NCI-H82 treated with DMSO at 0.1 percent for 48 hours (cell line): ENCODE results near the gene HS3ST5.

Experiments used
- DNase-seq: peaks from one replicate; lab custom pipeline; 2025; ENCODE audit not compliant: unreplicated experiment; lab: John Stamatoyannopoulos, UW

HS3ST5 gene

DNA sequence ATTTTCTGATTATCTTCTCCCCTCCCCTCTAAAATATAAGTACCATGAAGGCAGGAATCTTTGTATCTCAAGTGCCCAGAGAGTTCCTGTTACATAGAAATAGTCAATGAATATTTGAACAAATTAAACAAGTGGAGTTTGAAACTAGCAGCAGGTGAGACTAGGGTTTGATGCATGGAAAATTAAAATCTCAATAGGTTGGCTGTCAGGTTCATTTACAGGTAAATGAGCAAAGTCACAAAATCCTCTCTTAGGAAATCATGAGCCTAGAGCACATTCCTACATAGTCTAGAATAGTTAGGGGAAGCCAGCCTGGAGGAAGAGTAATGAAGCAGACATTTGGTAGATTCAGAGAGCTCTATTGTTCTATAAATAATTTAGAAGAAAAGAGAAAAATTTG is 140.4 kb downstream of the HS3ST5 start:
- DNase-seq, result no peak

GRCh38 chr6:114200891-114201290 is 141.9 kb downstream of the HS3ST5 start:
- DNase-seq, result no peak

- no peak for DNase-seq
These were observed 147.0 kb downstream of the HS3ST5 start for GRCh38 chr6:114195631-114196403.

DNA sequence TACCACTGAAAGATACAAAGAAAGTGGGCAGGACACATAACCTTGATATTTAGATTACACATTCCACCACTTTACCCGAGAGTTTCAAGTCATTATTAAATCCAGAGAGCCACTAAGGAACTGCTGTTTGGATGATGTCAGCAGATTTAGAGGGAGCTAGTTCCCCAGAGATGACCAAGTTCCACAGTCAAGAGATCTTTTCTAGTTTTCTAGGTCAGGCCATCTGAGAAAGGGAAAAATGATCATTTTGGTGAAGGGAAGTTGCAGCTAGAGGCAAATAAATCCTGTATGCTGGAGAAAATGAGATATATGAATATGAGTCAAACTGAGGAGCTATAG is 147.8 kb downstream of the HS3ST5 start:
- DNase-seq, result no peak

- no peak for DNase-seq
These were observed 148.3 kb downstream of the HS3ST5 start for GRCh38 chr6:114194362-114195026.

DNA sequence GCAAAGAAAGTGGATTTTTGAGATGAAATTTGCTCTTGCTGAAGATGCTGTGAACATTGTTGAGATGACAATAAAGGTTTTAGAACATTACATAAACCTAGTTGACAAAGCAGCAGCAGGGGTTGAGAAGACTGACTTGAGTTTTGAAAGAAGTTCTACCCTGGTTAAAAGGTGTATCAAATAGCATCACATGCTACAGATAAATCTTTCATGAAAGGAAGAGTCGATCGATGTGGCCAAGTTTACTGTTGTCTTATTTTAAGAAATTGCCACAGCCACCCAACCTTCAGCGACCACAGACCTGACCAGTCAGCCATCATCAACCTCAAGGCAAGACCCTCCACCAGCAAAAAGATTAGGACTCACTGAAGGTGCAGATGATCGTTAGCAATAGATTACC is 155.3 kb downstream of the HS3ST5 start:
- DNase-seq, result no peak

DNA sequence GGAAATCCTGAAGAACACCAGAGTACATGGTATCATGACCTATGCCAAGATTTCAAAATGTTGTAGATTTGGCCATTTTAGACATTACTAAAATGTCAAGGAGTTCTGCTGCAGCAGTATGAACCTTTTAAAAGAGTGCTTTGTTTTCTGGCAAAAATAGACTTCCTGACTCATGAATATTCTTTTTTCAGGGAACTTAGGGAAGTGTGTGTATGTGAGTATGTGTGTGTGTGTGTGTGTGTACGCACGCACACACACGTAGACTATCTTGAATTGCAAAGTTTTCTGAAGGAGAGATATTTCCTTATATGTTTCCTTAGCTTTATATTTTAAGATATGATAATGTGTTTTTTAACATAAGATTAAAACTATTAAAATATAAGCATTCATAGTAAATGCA is 161.2 kb downstream of the HS3ST5 start:
- no peak for DNase-seq

GRCh38 chr6:114179411-114179810 is 163.4 kb downstream of the HS3ST5 start:
- DNase-seq, result no peak

GRCh38 chr6:114176726-114177125 is 166.1 kb downstream of the HS3ST5 start:
- DNase-seq, result no peak

- DNase-seq, result no peak
These were observed 170.1 kb downstream of the HS3ST5 start for GRCh38 chr6:114172576-114173260.

- DNase-seq, result no peak
These were observed 171.3 kb downstream of the HS3ST5 start for GRCh38 chr6:114171473-114171872.

- no peak for DNase-seq
These were observed 171.8 kb downstream of the HS3ST5 start for GRCh38 chr6:114170958-114171387.

DNA sequence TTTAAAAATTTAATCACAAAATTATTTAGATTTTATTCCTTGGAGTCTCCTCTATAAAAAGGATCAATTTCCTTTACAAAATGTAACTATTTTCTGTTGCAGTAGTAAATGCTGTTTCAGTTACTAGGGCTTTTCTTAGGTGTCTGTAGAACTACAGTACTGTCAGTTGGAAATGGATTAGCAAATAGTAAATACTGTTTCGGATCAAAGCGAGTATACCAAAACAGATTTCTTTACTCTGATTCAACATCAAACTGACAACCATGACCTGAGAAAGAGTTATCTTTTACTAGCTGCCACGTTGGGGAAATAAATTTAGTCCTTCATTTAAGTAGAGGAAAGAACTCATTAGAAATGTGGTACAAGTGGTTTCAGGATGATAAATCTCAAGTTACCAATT is 172.5 kb downstream of the HS3ST5 start:
- DNase-seq, result no peak

GRCh38 chr6:114169763-114170162 is 173.1 kb downstream of the HS3ST5 start:
- DNase-seq, result no peak

DNA sequence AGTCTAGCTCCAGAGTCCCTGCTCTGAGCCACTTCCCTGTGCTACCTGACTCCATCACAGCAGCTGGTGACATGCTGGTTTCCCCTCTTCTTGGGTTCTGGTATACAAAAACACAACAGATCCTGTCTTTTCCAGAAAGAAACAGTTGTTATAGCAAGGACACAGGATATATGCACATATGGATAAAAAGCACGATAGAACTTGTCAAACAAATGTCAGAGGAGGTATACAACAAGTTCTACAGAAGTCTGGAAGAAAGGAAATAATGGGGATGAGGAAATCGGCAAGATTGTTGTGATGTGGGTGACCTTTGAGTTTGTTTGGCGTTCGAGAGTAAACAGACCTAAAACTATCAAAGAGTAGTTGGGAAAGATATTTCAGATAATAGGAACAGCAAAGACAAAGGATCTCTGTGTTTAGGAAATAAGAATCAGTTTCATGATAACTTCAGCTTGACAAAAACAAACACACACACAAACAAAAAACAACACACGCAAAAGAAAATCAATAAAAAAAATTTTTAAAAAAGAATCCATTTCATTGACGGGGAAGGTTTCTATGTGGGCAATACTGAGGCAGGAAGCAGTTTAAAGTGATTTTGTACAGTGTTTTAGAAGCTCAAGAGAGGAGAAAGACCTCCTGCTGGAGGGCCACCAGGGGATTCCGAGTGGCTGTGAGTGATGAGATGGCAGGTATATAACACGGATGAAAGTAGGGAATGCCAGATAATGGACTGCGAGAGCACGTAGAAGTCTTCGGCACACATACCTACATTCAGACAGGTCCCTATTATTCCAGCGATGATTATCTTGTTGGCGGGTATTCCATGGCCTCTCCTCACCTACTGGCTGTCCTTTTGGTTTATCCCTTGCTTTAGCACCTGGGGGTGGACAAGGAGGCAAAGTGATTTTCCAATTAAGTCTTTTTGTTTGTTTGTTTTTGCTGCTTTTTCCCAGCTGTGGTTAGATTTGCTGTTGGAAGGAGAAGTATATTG is 174.9 kb downstream of the HS3ST5 start:
- no peak for DNase-seq

DNA sequence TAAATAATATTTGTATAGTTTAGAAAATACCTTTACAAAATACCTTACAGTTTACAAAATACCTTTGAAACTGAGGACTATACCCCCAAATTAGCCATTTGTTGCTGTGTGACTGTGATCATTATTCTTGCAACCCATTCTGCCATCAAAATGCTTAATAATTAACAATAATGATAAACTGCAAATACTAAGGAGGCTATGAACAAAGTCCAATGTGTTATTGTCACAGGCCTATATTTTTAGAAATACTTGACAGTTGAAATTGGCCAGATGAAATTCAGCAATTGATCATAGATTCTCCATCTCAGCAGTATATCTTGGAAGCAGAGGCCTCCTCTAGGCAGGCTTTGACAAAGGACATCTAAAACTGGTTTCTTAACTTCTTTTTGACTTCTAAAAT is 178.6 kb downstream of the HS3ST5 start:
- no peak for DNase-seq

GRCh38 chr6:114162691-114163347 is 180.0 kb downstream of the HS3ST5 start:
- no peak for DNase-seq

DNA sequence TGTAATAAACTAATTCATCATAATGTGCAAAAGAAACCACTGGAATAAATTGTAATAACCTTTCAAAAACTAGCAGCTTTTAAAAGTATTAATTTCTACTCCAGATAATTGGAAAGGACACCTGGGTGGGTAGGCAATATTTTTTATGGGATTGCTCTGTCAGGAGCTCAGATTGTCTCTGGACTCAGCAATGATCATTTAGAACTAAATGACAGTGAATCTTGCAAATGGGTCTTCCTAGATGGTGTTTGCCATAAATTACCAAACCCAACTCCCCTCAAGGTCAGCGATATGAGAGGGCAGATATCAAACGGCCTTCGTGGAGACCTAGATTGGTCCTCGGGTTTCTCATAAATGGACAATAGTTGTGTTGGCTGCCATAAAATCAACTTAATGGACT is 181.9 kb downstream of the HS3ST5 start:
- no peak for DNase-seq

GRCh38 chr6:114159727-114160126 is 183.1 kb downstream of the HS3ST5 start:
- no peak for DNase-seq
